ENCODE results near the gene RTRAF. TPM values are rescaled to one million over a fixed set of nuclear protein-coding genes. Genes with fewer than 3 reads are reported as not detected.

The RTRAF gene
- total and polyA plus RNA-seq, 9 of the 15 experiments (the other 6 are each of a cell fraction or from before 2014, with no cell fraction given) = 126 to 204 (median 155) TPM

GRCh38 chr14:51954031-51954430, 35.3 kb upstream of the RTRAF start (continued):
- TF ChIP-seq SMARCC2 (IDR thresholded peaks at IDR 0.05; ENCODE audit: low read depth) (no peak), ZFPM2 (CRISPR knock-in tag; IDR thresholded peaks at IDR 0.05) (no peak), NKRF (IDR thresholded peaks at IDR 0.05; ENCODE audit: borderline replicate concordance) (no peak), ZC3H11A (IDR thresholded peaks at IDR 0.05; ENCODE audit: low read depth, low read length) (no peak)

- BruUV-seq (replicated peaks) = no TSS peak
- Histone ChIP-seq H2AFZ (ENCODE audit: low read depth, low read length) (no peak overlapping the region), H3K36me3 (ENCODE audit: control insufficient read depth, insufficient read depth, low read length) (no peaks in the 10 kb centered on the region), H3K4me3 (no peak overlapping the region), H3K4me1 (replicated peaks in 1 of 2; ENCODE audit: control insufficient read depth in 2 of 2, insufficient read depth in 2 of 2, low read length in 2 of 2) (no peaks in the 10 kb centered on the region), H3K27me3 (ENCODE audit: control insufficient read depth in 2 of 2, insufficient read depth in 2 of 2, low read length in 2 of 2) (no peaks in the 10 kb centered on the region; a peak in 1 of 5 replicates), H3K9ac (ENCODE audit: insufficient read depth in 1 of 2, low read depth in 2 of 2, low read length in 2 of 2) (no peak overlapping the region), H3K27ac (ENCODE audit: extremely low read depth, low read depth, low read length) (no peak overlapping the region), H3K4me2 (ENCODE audit: insufficient read depth, low read length) (no peak overlapping the region), H3K9me1 (ENCODE audit: control insufficient read depth, insufficient read depth, low read length) (no peaks in the 10 kb centered on the region), H3K9me3 (replicated peaks; ENCODE audit: control insufficient read depth, insufficient read depth, low read depth, low read length) (no peaks in the 10 kb centered on the region), H4K20me1 (replicated peaks; ENCODE audit: control insufficient read depth, insufficient read depth, low read length) (no peaks in the 10 kb centered on the region), H3K79me2 (ENCODE audit: control insufficient read depth, insufficient read depth, low read length) (no peaks in the 10 kb centered on the region)
- ChIA-PET CTCF (ENCODE audit: low intra/inter-chr PET ratio) (no interaction called here), POLR2A (no interaction called here)
- FAIRE-seq (no peak), DNase-seq (ENCODE audit: extremely low read depth in 1 of 4, low spot score in 3 of 4) (no peak), ATAC-seq (no peak)
- intact Hi-C loops (cut with micrococcal nuclease) = no loop called here
- in situ Hi-C loops (cut with MboI) = no loop called here
- WGBS (ENCODE audit: insufficient coverage, low coverage, missing lambda C conversion rate) = 0% methylated on average over 2 of the region's 3 CpGs
- TF ChIP-seq MAFK (IDR thresholded peaks at IDR 0.05; ENCODE audit: low read length) = no peak
- no peak for TF ChIP-seq ZZZ3 (IDR thresholded peaks at IDR 0.05)
- no peak for TF ChIP-seq MXD1 (CRISPR knock-in tag; IDR thresholded peaks at IDR 0.05; ENCODE audit: borderline replicate concordance, poor library complexity, severe bottlenecking)
- no peak for TF ChIP-seq ESRRA (IDR thresholded peaks at IDR 0.05; ENCODE audit: borderline replicate concordance, low read depth)
- no peak for TF ChIP-seq ASH1L (IDR thresholded peaks at IDR 0.05; ENCODE audit: borderline replicate concordance, low read depth, partially characterized antibody)
- TF ChIP-seq SOX6 (IDR thresholded peaks at IDR 0.05) = no peak
- no peak for TF ChIP-seq ZNF507 (tag; conservative IDR thresholded peaks at IDR 0.05)
- TF ChIP-seq ZNF324 (CRISPR knock-in tag; IDR thresholded peaks at IDR 0.05) = no peak
These were observed 34.7 kb upstream of the RTRAF start for GRCh38 chr14:51954657-51955056.

Data from K562 (cell line).